ENCODE results near the gene OVOL2.

Gene OVOL2

GRCh38 chr20:17985388-17986018, 72.2 kb downstream of the OVOL2 start:
- DNase-seq (ENCODE audit: low spot score): no peak

- no peak for DNase-seq (ENCODE audit: low spot score)
These were observed 81.4 kb downstream of the OVOL2 start for GRCh38 chr20:17976305-17976704.

Data from AG08395 (cell line).